DND-41 (cell line): ENCODE data around the gene POLR2E.
"Not testable (repeated sequence)": the region's sequence is repeated elsewhere in the genome, so short reads cannot be mapped to it uniquely, and the experiment has no call there.

Experiments used
- ATAC-seq: fragments of 200-7000 bp; cut with Tn5 transposase; 3 replicates; pipeline ENCODE4 v1.9.1; 2021; ENCODE audit warnings: low read depth; ENCODE audit not compliant: insufficient read depth
- DNase-seq: peaks from one replicate; pipeline ENCODE4 v3.0.0-alpha.2; 2020
- H2AFZ ChIP-seq: 2 replicates; pipeline ENCODE4 v1.6.0; 2012; ENCODE audit warnings: low read depth, low read length
- H3K27ac ChIP-seq: 2 replicates; pipeline ENCODE4 v1.5.1; 2012; ENCODE audit warnings: low read length, inconsistent platforms
- H3K27me3 ChIP-seq: fragments of 200-600 bp; sonication (generic); 2 replicates; pipeline ENCODE4 v1.6.0; 2012; ENCODE audit warnings: low read length, mild to moderate bottlenecking, inconsistent platforms; ENCODE audit not compliant: insufficient read depth, poor library complexity
- H3K36me3 ChIP-seq: 2 replicates; pipeline ENCODE4 v1.5.1; 2012; ENCODE audit warnings: low read length, inconsistent platforms; ENCODE audit not compliant: insufficient read depth
- H3K4me1 ChIP-seq: 2 replicates; pipeline ENCODE4 v1.5.1; 2012; ENCODE audit warnings: mild to moderate bottlenecking, low read length; ENCODE audit not compliant: insufficient read depth
- H3K4me2 ChIP-seq: 2 replicates; pipeline ENCODE4 v1.6.0; 2012; ENCODE audit warnings: mild to moderate bottlenecking, moderate library complexity, low read length, inconsistent platforms; ENCODE audit not compliant: insufficient read depth
- H3K4me3 ChIP-seq, 2 experiments: fragments of 200-600 bp in 1 of 2; shearing (Covaris generic) in 1 of 2; 2 replicates each; pipeline ENCODE4 v1.5.1; 2012 to 2016; ENCODE audit warnings: inconsistent platforms in 2 of 2, low read length in 2 of 2, mild to moderate bottlenecking in 2 of 2, low read depth in 1 of 2, moderate library complexity in 1 of 2
- H3K79me2 ChIP-seq: 2 replicates; pipeline ENCODE4 v1.6.0; 2012; ENCODE audit warnings: low read length, inconsistent platforms; ENCODE audit not compliant: insufficient read depth
- H3K9ac ChIP-seq: 2 replicates; pipeline ENCODE4 v1.6.0; 2012; ENCODE audit warnings: low read depth, mild to moderate bottlenecking, inconsistent platforms, low read length, moderate library complexity
- H3K9me3 ChIP-seq: 2 replicates; pipeline ENCODE4 v1.5.1; 2012; ENCODE audit warnings: low read length, moderate library complexity, mild to moderate bottlenecking, inconsistent platforms; ENCODE audit not compliant: insufficient read depth, severe bottlenecking
- H4K20me1 ChIP-seq: 2 replicates; pipeline ENCODE4 v1.6.0; 2012; ENCODE audit warnings: low read length; ENCODE audit not compliant: insufficient read depth
- CTCF ChIP-seq: IDR thresholded peaks from 2 replicates; pipeline ENCODE4 v1.5.1; 2012; ENCODE audit warnings: borderline replicate concordance, low read length, moderate library complexity, mild to moderate bottlenecking; ENCODE audit not compliant: poor library complexity, severe bottlenecking; ENCODE audit errors: extremely low read depth
- EZH2 ChIP-seq: IDR thresholded peaks from 3 replicates; pipeline ENCODE4 v1.6.1; 2012; ENCODE audit warnings: borderline replicate concordance, low read depth, mild to moderate bottlenecking, moderate library complexity, low read length, inconsistent platforms; ENCODE audit not compliant: severe bottlenecking

The POLR2E gene

GRCh38 chr19:1116726-1117581, 21.8 kb upstream of the POLR2E start:
- H3K27ac ChIP-seq, result no peak overlapping the region
- H3K4me3 ChIP-seq, result no peak overlapping the region
- H2AFZ ChIP-seq, result no peak overlapping the region
- TF ChIP-seq CTCF (no peak), EZH2 (no peak)
- ATAC-seq (no peak), DNase-seq (no peak)
- H3K27me3 ChIP-seq, result no peaks in the 10 kb centered on the region
- no peak overlapping the region for H3K9ac ChIP-seq
- H3K4me2 ChIP-seq, result no peak overlapping the region
- H3K4me1 ChIP-seq, result no peaks in the 10 kb centered on the region
- peaks cover 76% of the 10 kb centered on the region for H3K36me3 ChIP-seq
- peaks cover 4% of the 10 kb centered on the region; the same call in 1 of the 2 replicates for H4K20me1 ChIP-seq
- H3K79me2 ChIP-seq, result no peaks in the 10 kb centered on the region
- H3K9me3 ChIP-seq, result no peaks in the 10 kb centered on the region

DNA sequence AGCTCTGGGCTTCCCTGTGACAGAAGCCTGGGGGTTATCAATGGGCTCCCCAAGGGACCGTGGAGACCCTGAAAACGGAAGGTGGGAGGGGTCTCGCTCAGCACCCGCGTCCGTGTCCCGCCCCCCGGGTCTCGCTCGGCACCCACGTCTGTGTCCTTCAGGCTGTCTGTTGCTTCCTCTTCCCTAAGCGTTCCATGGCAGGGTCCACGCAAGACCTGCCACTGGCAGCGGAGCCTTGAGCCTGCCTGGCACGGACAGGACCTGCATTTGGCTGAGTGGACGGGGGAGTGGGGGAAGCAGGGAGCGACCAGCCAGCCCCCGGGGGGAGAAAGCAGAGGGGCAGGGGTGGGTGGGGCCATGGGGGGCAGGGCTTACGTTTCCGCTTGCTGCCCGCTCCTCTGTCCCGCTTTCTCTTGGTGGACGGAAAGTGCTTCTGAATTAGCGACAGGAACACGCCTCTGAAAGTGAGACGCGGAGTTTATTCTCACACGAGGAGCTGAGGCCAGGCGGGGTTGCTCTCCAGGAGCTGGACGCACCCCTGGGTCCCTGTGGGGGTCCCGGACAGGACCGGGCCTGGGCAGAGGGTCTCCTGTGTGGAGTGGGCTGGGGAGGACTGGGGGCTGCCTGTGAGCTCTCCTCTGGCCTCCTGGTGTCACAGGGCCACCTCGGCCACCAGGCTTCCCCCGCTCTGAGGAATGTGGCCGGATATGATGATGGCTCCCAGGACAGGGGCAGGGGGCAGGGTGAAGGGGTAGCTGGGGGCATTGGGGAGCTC, 20.7 kb upstream of the POLR2E start:
- Histone ChIP-seq H3K4me2 (no peak overlapping the region), H3K27ac (no peak overlapping the region), H3K27me3 (no peaks in the 10 kb centered on the region), H3K4me3 (no peak overlapping the region), H3K79me2 (no peaks in the 10 kb centered on the region), H3K9ac (no peak overlapping the region), H3K9me3 (no peaks in the 10 kb centered on the region), H3K36me3 (peaks cover 69% of the 10 kb centered on the region), H2AFZ (no peak overlapping the region), H4K20me1 (peaks cover 4% of the 10 kb centered on the region; the same call in 1 of the 2 replicates), H3K4me1 (no peaks in the 10 kb centered on the region)
- DNase-seq (no peak), ATAC-seq (no peak)
- TF ChIP-seq CTCF, result no peak
- no peak for TF ChIP-seq EZH2

GRCh38 chr19:1114728-1115127, 19.6 kb upstream of the POLR2E start:
- not testable (repeated sequence) for H3K27ac ChIP-seq, H2AFZ ChIP-seq, H3K4me2 ChIP-seq, H3K4me3 ChIP-seq, H4K20me1 ChIP-seq, DNase-seq, H3K79me2 ChIP-seq, H3K4me1 ChIP-seq, H3K27me3 ChIP-seq, H3K9me3 ChIP-seq, H3K9ac ChIP-seq, ATAC-seq
- peaks cover 69% of the 10 kb centered on the region for H3K36me3 ChIP-seq

DNA sequence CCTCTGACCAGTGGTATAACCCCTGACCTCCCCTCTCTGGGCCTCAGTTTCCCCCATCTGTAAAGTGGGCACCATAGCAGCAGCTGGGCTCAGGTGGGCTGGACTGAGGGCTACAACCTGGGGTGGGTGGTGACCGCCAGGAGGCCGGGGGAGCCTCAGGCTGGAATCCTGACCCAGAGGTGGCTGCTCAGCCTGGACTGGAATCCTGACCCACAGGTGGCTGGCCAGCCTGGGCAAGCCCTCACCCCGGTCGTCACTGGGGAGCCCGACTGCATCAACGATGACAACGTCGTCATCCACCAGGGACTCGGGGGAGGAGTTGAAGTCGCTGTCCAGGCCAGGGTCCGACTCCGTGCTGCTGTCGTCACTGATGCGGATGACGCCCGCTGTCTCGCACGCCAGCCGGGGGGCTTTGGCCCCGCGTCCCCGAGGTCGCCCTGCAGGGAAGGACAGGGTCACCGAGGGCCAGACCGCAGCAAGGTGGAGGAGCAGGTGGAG, 18.9 kb upstream of the POLR2E start:
- Histone ChIP-seq H2AFZ (no peak overlapping the region), H3K9me3 (no peaks in the 10 kb centered on the region), H3K27me3 (no peaks in the 10 kb centered on the region), H3K36me3 (peaks cover 66% of the 10 kb centered on the region), H3K4me1 (no peaks in the 10 kb centered on the region), H3K4me2 (no peak overlapping the region), H3K27ac (no peak overlapping the region), H3K9ac (no peak overlapping the region), H4K20me1 (peaks cover 4% of the 10 kb centered on the region), H3K79me2 (no peaks in the 10 kb centered on the region), H3K4me3 (no peak overlapping the region)
- TF ChIP-seq EZH2 (no peak), CTCF (no peak)
- ATAC-seq, result no peak
- no peak for DNase-seq
